Endothelial cell (in vitro differentiated cells): ENCODE results near the gene OR4N2. TPM values are rescaled to one million over a fixed set of nuclear protein-coding genes. Genes with fewer than 3 reads are reported as not detected.
"Not testable (repeated sequence)": the region's sequence is repeated elsewhere in the genome, so short reads cannot be mapped to it uniquely, and the experiment has no call there.

Source experiments
- DNase-seq: peaks from one replicate; pipeline ENCODE4 v3.0.0; 2021; ENCODE audit warnings: low spot score
- H3K27ac Mint-ChIP-seq: one replicate; pipeline ENCODE4 v1.8.0; 2021; ENCODE audit warnings: mixed read lengths, inconsistent platforms; ENCODE audit not compliant: unreplicated experiment
- H3K27me3 Mint-ChIP-seq: one replicate; pipeline ENCODE4 v1.8.0; 2021; ENCODE audit warnings: mild to moderate bottlenecking, moderate library complexity, mixed read lengths, inconsistent platforms; ENCODE audit not compliant: unreplicated experiment
- H3K36me3 Mint-ChIP-seq: one replicate; pipeline ENCODE4 v1.8.0; 2021; ENCODE audit warnings: mild to moderate bottlenecking, low read depth, mixed read lengths, inconsistent platforms; ENCODE audit not compliant: unreplicated experiment
- H3K4me1 Mint-ChIP-seq: one replicate; pipeline ENCODE4 v1.8.0; 2021; ENCODE audit warnings: mild to moderate bottlenecking, mixed read lengths, inconsistent platforms; ENCODE audit not compliant: unreplicated experiment
- H3K4me3 Mint-ChIP-seq: one replicate; pipeline ENCODE4 v1.8.0; 2021; ENCODE audit warnings: mild to moderate bottlenecking, mixed read lengths, inconsistent platforms; ENCODE audit not compliant: unreplicated experiment
- H3K9me3 Mint-ChIP-seq: one replicate; pipeline ENCODE4 v1.8.0; 2021; ENCODE audit warnings: mixed read lengths, inconsistent platforms; ENCODE audit not compliant: unreplicated experiment
- total RNA-seq: library from RNA; stranded (reverse); fragmentation: NEBNext Ultra II Directional; extraction: Animal tissue kit (Norgen Biotek cat#: 25700); gene quantifications from one replicate; pipeline ENCODE4 v1.2.1, GENCODE V29; 2021; ENCODE audit not compliant: unreplicated experiment
- TF ChIP-seq, protein P1 (sequence below): fragments of 200-600 bp; sonication (generic); IDR thresholded peaks from one replicate; pipeline ENCODE4 v1.5.0; 2021; ENCODE audit warnings: antibody characterized with exemption; ENCODE audit not compliant: unreplicated experiment

Gene OR4N2
- total RNA-seq, 1 donor from 2014 or later: not detected

DNA sequence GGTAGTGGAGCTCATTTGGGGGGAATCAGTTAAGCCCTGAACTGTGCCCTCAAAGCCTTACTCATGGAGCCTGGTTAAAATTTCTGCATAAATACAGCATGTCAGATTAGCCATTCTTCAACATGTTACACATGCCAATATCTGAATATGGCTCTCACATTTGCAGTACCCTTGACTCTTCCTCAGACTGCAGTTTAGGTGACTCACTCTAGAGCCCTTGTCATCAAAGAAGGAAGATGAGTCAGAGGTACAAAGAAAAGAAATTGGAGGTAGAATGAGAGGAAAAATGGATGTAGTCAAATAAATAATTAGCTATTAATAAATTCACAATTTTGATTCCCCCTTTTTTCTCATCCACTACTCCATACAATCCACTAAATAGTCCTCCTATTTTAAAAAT lies 47.8 kb downstream of the OR4N2 start:
- peaks cover 44% of the 10 kb centered on the region for H3K9me3 Mint-ChIP-seq
- H3K4me1 Mint-ChIP-seq: no peaks in the 10 kb centered on the region
- H3K36me3 Mint-ChIP-seq: peaks cover 3% of the 10 kb centered on the region
- no peak overlapping the region for H3K4me3 Mint-ChIP-seq
- DNase-seq: no peak
- no peaks in the 10 kb centered on the region for H3K27me3 Mint-ChIP-seq
- no peak overlapping the region for H3K27ac Mint-ChIP-seq
- TF ChIP-seq, protein P1, sequence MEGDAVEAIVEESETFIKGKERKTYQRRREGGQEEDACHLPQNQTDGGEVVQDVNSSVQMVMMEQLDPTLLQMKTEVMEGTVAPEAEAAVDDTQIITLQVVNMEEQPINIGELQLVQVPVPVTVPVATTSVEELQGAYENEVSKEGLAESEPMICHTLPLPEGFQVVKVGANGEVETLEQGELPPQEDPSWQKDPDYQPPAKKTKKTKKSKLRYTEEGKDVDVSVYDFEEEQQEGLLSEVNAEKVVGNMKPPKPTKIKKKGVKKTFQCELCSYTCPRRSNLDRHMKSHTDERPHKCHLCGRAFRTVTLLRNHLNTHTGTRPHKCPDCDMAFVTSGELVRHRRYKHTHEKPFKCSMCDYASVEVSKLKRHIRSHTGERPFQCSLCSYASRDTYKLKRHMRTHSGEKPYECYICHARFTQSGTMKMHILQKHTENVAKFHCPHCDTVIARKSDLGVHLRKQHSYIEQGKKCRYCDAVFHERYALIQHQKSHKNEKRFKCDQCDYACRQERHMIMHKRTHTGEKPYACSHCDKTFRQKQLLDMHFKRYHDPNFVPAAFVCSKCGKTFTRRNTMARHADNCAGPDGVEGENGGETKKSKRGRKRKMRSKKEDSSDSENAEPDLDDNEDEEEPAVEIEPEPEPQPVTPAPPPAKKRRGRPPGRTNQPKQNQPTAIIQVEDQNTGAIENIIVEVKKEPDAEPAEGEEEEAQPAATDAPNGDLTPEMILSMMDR: no peak

DNA sequence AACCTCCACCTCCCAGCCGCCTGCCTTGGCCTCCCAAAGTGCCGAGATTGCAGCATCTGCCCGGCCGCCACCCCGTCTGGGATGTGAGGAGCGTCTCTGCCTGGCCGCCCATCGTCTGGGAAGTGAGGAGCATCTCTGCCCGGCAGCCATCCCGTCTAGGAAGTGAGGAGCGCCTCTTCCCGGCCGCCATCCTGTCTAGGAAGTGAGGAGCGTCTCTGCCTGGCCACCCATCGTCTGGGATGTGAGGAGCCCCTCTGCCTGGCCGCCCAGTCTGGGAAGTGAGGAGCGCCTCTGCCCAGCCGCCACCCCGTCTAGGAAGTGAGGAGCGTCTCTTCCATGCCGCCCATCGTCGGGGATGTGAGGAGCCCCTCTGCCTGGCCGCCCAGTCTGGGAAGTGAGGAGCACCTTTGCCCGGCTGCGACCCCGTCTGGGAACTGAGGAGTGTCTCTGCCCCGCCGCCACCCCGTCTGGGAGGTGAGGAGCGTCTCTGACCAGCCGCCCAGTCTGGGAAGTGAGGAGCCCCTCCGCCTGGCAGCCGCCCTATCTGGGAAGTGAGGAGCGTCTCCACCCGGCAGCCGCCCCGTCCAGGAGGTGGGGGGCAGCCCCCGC lies 62.6 kb downstream of the OR4N2 start:
- not testable (repeated sequence) for DNase-seq, H3K4me1 Mint-ChIP-seq, H3K27me3 Mint-ChIP-seq, H3K27ac Mint-ChIP-seq, H3K36me3 Mint-ChIP-seq, H3K4me3 Mint-ChIP-seq
- H3K9me3 Mint-ChIP-seq: peaks cover 11% of the 10 kb centered on the region

DNA sequence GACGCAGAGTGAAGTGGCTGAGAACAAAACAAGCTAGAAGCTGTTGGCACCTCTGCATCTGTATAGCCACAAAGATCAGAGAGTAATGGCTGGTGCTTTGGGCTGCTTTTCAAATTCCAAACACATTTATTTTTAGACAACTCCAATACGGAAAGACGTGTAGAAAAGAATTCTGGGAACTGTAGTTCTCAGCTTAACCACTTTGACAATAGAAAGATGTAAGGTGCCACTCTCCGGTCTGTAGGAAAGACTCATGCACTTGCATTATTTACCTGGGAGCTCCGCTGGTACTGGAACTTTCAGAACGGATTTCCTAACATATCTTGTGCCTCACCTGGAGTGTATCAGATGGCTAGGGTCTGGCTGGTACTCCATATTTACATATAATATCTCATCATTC lies 69.6 kb downstream of the OR4N2 start:
- no peak overlapping the region for H3K27ac Mint-ChIP-seq
- no peak overlapping the region for H3K4me3 Mint-ChIP-seq
- TF ChIP-seq, protein P1: no peak
- DNase-seq: no peak
- peaks cover 3% of the 10 kb centered on the region for H3K27me3 Mint-ChIP-seq
- H3K9me3 Mint-ChIP-seq: peaks cover 13% of the 10 kb centered on the region
- no peaks in the 10 kb centered on the region for H3K4me1 Mint-ChIP-seq
- no peaks in the 10 kb centered on the region for H3K36me3 Mint-ChIP-seq

DNA sequence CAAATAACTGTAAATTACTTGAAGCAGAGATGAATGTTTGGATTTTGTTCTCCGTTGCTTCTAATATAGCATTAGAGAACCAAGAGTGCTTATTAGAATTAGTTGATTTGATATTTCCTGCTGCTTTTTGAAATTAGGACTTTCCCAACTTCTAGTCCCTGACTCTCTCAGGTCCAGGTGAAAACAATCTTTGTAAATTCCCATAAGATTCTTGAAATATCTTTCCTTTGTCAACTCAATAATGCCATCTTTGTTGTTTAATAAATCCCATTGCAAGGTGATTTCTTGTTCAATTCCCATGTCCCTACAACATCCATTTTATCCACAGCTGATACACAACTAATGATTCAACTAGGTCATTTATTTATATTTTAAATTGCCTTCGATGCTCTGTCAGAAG lies 71.3 kb downstream of the OR4N2 start, which contains the start of gene OR4K2:
OR4K2 (plus strand) TSS at position 301 of the 400 bp plus-strand sequence. CDS start 1,126 bp downstream, outside the sequence.
- Mint-ChIP-seq H3K27me3 (peaks cover 3% of the 10 kb centered on the region), H3K9me3 (peaks cover 22% of the 10 kb centered on the region), H3K36me3 (no peaks in the 10 kb centered on the region), H3K4me3 (no peak within 1 kb of the TSS), H3K27ac (no peak within 1 kb of the TSS), H3K4me1 (no peaks in the 10 kb centered on the region)
- TF ChIP-seq, protein P1: no peak
- DNase-seq: no peak

DNA sequence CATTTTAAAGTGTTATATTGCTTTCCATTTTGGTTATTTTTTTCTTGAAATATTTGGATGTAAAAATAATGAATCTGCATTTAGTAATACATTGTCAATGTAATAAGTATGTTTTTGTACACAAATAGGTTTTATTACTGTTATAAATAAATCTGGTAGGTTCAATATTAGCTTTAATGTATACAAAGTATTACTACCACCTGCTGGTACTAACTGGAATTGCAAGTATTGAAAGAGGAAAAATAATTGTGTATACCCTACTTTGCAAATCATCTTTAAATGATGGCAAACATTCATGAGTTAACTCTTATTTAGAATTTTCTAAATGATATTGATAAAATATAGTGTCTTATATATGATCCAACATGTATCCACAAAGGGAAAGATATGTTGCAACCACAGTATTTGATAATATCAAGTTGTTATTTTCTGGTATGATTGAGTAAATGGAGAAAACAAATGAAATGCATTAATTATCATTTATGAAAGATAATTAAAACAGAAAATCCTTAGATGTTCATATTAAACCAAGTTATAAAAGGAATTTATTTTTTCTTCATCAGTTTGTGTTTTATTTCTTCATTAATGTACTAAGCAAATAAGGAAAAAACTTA lies 74.6 kb downstream of the OR4N2 start:
- Mint-ChIP-seq H3K4me1 (no peaks in the 10 kb centered on the region), H3K4me3 (no peak overlapping the region), H3K27ac (no peak overlapping the region), H3K9me3 (peaks cover 21% of the 10 kb centered on the region), H3K36me3 (no peaks in the 10 kb centered on the region), H3K27me3 (no peaks in the 10 kb centered on the region)
- TF ChIP-seq, protein P1: peak; percentile 98
- DNase-seq: no peak

Other genes with a start within 250 kb of the OR4N2 start
- gene OR11H2, start 89.9 kb upstream of the OR4N2 start, total RNA-seq: not detected
- gene OR4Q3, start 60.2 kb upstream of the OR4N2 start, total RNA-seq: not detected
- gene OR4M1, start 30.3 kb upstream of the OR4N2 start, total RNA-seq: not detected
- not detected for gene OR4K2, start 71.4 kb downstream of the OR4N2 start, total RNA-seq
- gene OR4K5, start 116.8 kb downstream of the OR4N2 start, total RNA-seq: not detected
- not detected for gene OR4K1, start 127.1 kb downstream of the OR4N2 start, total RNA-seq
- not detected for gene OR4K15, start 171.8 kb downstream of the OR4N2 start, total RNA-seq
- not detected for gene OR4Q2, start 198.4 kb downstream of the OR4N2 start, total RNA-seq
- gene OR4K14, start 215.5 kb downstream of the OR4N2 start, total RNA-seq: not detected
- not detected for gene OR4K13, start 232.3 kb downstream of the OR4N2 start, total RNA-seq